Mammary epithelial cell (primary cell): ENCODE measurements around the gene ANKRD1.

Source experiments
- EZH2 ChIP-seq: IDR thresholded peaks from 2 replicates; pipeline ENCODE4 v1.6.1; 2012; ENCODE audit warnings: low read length, inconsistent platforms, borderline replicate concordance
- TF ChIP-seq, protein P1 (sequence below), 2 donors: IDR thresholded peaks in 1 of 2; conservative IDR thresholded peaks in 1 of 2; 2 replicates each; pipeline ENCODE4 v1.5.1; 2011 to 2012; ENCODE audit warnings: inconsistent platforms in 2 of 2, low read length in 2 of 2, mild to moderate bottlenecking in 2 of 2, control low read depth in 1 of 2, low read depth in 1 of 2; ENCODE audit not compliant: insufficient read depth in 1 of 2; ENCODE audit errors: extremely low read depth in 1 of 2

- TF ChIP-seq, protein P1, sequence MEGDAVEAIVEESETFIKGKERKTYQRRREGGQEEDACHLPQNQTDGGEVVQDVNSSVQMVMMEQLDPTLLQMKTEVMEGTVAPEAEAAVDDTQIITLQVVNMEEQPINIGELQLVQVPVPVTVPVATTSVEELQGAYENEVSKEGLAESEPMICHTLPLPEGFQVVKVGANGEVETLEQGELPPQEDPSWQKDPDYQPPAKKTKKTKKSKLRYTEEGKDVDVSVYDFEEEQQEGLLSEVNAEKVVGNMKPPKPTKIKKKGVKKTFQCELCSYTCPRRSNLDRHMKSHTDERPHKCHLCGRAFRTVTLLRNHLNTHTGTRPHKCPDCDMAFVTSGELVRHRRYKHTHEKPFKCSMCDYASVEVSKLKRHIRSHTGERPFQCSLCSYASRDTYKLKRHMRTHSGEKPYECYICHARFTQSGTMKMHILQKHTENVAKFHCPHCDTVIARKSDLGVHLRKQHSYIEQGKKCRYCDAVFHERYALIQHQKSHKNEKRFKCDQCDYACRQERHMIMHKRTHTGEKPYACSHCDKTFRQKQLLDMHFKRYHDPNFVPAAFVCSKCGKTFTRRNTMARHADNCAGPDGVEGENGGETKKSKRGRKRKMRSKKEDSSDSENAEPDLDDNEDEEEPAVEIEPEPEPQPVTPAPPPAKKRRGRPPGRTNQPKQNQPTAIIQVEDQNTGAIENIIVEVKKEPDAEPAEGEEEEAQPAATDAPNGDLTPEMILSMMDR (conservative IDR thresholded peaks at IDR 0.05 in 1 of 2, IDR thresholded peaks at IDR 0.05 in 1 of 2; ENCODE audit: extremely low read depth in 1 of 2, insufficient read depth in 1 of 2, low read depth in 1 of 2, low read length in 2 of 2) = no peak
- TF ChIP-seq EZH2 = no peak
Observed at GRCh38 chr10:90917238-90917967, 3.5 kb downstream of the ANKRD1 start.
